CD4-positive, alpha-beta T cell treated with Interleukin-4 for 4 hours (primary cell): ENCODE measurements around the gene RBM15B.
"Not testable (repeated sequence)": the region's sequence is repeated elsewhere in the genome, so short reads cannot be mapped to it uniquely, and the experiment has no call there.

ENCODE experiments used
- DNase-seq: peaks from one replicate; pipeline ENCODE4 v3.0.0-alpha.2; 2020

Gene RBM15B

GRCh38 chr3:51378726-51379125 lies 12.4 kb upstream of the RBM15B start:
- DNase-seq = no peak

GRCh38 chr3:51379301-51379700 lies 11.8 kb upstream of the RBM15B start:
- no peak for DNase-seq

- no peak for DNase-seq
These were observed 11.2 kb upstream of the RBM15B start for GRCh38 chr3:51379746-51380455.

DNA sequence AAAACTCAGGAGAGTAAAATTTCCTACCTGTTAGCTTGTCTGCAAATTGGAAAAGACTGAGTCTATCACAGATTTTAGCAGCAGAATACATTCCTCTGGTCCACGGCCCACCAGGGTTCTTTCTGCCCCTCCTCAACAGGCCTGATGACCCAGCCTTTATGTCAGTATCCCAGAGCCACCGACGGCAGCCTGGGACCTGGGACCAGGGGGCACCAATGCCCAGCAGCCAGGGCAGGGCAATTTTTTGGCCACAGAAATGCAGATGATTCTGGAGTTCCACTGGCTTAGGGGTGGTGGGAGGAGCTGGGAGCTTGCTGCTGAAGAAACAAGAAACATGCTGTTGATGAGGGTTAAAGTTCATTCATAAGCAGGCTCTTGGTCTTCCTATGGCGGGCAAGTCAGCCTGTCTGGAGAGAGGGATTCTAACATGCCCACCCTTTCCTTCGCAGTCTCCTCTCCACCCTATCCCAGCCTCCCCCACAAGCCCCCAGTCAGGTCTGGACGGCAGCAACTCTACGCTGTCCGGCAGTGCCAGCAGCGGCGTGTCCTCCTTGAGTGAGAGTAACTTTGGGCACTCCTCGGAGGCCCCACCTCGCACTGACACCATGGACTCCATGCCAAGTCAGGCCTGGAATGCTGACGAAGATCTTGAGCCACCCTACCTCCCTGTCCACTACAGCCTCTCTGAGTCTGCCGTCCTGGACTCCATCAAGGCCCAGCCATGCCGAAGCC lies 10.3 kb upstream of the RBM15B start:
- DNase-seq = no peak

DNA sequence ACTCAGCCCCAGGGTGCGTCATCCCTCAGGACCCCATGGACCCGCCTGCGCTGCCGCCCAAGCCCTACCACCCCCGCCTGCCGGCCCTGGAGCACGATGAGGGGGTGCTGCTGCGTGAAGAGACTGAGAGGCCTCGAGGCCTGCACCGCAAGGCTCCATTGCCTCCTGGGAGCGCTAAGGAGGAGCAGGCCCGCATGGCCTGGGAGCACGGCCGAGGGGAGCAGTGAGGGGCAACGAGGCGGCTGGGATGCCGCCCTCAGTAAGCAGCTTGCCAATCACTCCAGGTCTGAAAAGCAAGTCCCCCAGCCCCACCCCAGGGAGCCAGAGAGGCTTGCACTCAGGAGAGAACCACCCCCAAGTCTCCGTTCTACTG lies 9.8 kb upstream of the RBM15B start:
- DNase-seq = no peak

DNA sequence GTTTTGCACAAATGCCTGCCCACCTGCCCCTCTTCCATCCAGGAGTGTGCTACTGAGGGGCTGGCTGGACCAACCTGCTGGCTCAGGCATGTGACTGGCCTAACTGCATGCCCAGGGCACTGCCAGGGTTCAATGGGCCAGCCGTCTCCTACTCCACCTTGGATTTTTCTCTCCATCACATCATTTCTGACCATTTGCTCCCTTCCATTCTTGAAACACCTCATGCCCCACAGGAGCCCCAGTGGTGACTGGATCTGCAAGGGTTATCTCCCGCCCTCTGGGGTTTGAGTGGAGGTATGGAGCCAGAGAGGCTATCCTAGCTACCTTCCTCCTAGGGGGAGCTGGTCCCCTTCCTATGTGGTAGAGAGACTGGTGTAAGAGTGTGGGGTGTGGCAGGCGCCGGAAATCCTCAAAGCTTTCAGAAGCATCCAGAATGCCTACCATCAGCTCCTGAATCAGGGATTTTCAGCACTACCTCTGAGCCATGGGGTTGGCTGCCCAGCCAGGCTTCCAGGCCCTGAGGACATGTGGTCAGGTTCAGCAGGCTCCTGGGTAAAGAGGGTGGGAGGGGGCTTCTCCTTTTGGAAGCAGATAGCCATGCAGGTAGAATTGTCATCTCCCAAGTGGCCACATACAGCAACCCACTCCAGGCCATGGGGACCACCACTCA lies 8.9 kb upstream of the RBM15B start:
- no peak for DNase-seq

- DNase-seq = no peak
These were observed 8.0 kb upstream of the RBM15B start for GRCh38 chr3:51382947-51383578.

GRCh38 chr3:51384055-51384725 lies 6.9 kb upstream of the RBM15B start:
- no peak for DNase-seq

- DNase-seq = peak; percentile 98
These were observed 6.2 kb upstream of the RBM15B start, which contains the start of gene MANF for GRCh38 chr3:51384726-51385473. MANF (plus strand) TSS chr3:51385291; CDS start chr3:51385343, 52 bp downstream.

DNA sequence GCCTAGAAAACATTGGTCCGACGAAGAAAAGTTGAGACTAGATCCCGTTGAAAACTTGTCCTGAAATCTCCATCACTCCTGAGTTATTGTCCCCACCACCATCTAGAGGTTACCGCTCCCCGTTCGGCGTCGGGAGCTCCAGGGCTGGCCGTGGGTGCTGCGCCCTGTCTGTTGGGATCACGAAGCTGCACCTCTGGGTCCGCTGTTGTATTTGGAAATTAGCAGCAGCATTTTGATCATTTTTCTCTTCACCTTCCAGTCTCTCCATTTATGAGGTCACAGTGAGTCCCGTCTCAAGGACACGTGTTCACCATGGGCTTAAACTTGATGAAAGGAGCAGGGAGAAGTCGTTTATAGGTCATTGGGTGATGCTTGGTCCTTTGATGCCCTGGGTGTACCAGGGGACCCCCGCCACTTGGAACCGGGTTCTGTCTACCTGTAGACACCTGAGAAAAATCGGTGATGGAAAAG lies 5.4 kb upstream of the RBM15B start:
- DNase-seq = no peak

DNA sequence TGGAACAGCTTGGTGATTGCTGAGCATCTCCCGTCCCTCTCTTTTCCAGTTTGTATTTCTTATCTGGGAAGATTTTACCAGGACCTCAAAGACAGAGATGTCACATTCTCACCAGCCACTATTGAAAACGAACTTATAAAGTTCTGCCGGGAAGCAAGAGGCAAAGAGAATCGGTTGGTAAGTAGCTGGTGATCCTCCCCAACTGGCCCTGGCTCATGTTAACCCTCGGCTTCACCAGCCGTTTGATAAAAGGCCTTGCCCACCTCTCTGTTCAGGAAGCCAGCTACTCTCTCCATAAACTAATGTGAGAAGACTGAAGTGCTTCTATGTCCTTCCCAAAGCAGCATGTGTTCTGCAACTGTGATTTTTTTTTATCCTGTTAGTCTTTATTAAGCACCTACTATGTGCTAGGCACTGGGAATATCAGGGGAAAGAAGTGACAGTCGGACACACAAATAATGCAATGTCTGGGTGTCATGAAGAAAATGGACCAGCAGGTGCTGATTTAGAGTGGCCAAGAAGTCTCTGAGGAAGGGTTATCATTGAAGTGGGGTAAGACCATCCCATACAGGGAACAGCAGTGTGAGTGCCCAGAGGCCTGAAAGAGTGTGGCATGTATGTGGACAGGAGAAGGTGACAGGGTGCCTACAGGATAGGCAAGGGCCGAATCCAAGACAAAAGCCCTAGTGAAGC lies 4.8 kb upstream of the RBM15B start:
- no peak for DNase-seq

- DNase-seq = no peak
These were observed 4.2 kb upstream of the RBM15B start for GRCh38 chr3:51386852-51387229.

- DNase-seq = not testable (repeated sequence)
These were observed 3.8 kb upstream of the RBM15B start for GRCh38 chr3:51387281-51387680.

- DNase-seq = no peak
These were observed 2.6 kb upstream of the RBM15B start for GRCh38 chr3:51388286-51389029.

GRCh38 chr3:51389423-51390183 lies 1.5 kb upstream of the RBM15B start:
- peak; percentile 49 for DNase-seq

DNA sequence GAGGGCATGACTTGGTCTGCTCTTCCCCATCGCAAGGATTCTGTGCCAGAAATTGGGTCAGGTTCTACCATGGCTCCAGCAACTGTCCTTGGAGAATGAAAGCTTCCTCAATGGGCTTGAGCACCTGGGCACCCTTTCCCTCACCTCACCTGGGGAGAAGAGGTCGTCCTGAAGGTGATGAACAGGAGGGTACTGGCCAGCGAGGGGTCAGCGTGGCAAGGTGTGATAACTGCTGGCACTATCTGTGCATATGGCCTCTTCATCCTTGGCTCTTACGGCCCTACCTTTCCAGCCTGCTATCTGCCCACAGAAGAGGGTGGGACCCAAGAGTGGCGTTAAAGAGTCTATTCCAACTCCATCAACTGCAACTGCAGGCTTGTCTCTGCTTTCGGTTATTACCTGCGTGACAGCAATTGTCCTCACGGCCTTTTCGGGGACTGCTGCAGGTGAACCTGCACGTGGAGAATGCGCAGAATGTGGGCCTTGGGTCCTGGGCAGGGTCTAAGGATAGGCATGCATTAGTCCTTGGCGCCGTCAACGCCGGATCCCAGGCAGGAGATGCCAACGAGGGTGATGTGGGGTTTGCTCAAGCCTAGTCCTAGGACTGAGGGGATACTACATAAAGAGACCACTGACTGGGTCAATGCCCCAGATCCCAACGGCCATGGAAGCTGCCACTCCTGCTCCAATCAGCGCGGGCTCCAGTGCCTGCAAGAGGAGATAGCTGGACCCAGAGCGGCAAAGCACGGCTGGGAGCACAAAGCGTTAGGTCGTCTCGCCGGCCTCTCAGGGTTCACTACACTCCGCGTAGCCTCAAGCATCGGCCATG lies 625 bp upstream of the RBM15B start:
- DNase-seq = no peak

DNA sequence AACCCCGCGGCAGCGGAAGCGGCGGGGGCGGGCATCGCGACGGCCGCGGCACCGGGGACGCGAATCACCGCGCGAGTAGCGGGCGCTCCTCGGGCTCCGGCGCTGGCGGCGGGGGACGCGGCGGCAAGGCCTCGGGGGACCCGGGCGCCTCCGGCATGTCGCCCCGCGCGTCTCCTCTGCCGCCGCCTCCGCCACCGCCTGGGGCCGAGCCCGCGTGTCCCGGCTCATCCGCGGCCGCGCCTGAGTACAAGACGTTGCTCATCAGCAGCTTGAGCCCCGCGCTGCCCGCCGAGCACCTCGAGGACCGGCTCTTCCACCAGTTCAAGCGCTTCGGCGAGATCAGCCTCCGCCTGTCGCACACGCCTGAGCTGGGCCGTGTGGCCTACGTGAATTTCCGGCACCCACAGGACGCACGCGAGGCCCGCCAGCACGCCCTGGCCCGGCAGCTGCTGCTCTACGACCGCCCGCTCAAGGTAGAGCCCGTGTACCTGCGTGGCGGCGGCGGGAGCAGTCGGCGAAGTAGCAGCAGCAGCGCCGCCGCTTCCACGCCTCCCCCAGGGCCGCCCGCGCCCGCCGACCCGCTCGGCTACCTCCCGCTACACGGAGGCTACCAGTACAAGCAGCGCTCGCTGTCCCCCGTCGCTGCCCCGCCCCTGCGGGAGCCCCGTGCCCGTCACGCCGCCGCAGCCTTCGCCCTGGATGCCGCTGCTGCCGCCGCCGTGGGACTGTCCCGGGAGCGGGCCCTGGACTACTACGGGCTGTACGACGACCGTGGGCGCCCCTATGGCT lies 675 bp downstream of the RBM15B start:
- DNase-seq = peak; percentile 43
